GM19035 (cell line): Measurements from ENCODE around the gene GFRA1.

ENCODE experiments used
- ATAC-seq: cut with Tn5 transposase; IDR thresholded peaks from one replicate; pipeline ENCODE4 v1.9.1; 2021; ENCODE audit not compliant: unreplicated experiment

Gene GFRA1

DNA sequence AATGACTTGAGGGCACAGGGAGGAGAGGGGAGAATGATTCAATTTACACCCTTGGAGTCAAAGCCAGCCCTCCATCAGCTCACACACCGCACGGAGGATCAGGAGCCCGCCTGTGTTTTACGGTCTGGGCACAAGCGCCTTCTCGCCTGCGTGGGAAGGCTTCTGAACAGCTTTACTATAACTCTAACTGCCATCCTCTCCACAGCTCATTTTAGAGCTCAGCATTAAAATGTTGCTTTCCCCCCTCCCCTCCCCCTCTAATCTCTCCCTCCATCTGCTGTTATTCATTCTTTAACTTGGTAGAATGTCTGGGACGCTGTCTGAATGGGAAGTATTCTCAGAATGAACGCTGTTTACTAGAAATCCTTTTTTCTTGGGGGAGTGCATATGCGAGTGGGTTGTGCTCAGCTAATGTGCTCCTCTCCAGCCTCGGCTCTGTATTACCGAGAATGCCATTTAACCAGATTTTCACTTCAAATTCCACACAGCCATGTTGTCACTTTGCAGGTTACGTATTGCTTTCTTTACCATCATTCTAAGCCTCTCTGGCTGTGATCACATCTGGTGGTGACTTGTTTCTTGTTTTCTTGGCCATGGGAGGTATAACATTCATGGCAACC lies 140.1 kb downstream of the GFRA1 start:
- no peak for ATAC-seq

GRCh38 chr10:116130006-116130405 lies 143.0 kb downstream of the GFRA1 start:
- no peak for ATAC-seq

GRCh38 chr10:116126954-116127695 lies 145.9 kb downstream of the GFRA1 start:
- ATAC-seq: no peak

- ATAC-seq: no peak
Measured at GRCh38 chr10:116126239-116126638, 146.8 kb downstream of the GFRA1 start.

GRCh38 chr10:116125180-116125579 lies 147.8 kb downstream of the GFRA1 start:
- no peak for ATAC-seq

GRCh38 chr10:116124777-116125176 lies 148.2 kb downstream of the GFRA1 start:
- no peak for ATAC-seq

- no peak for ATAC-seq
Measured at GRCh38 chr10:116122664-116123063, 150.3 kb downstream of the GFRA1 start.

- ATAC-seq: no peak
Measured at GRCh38 chr10:116121640-116122525, 151.1 kb downstream of the GFRA1 start.

DNA sequence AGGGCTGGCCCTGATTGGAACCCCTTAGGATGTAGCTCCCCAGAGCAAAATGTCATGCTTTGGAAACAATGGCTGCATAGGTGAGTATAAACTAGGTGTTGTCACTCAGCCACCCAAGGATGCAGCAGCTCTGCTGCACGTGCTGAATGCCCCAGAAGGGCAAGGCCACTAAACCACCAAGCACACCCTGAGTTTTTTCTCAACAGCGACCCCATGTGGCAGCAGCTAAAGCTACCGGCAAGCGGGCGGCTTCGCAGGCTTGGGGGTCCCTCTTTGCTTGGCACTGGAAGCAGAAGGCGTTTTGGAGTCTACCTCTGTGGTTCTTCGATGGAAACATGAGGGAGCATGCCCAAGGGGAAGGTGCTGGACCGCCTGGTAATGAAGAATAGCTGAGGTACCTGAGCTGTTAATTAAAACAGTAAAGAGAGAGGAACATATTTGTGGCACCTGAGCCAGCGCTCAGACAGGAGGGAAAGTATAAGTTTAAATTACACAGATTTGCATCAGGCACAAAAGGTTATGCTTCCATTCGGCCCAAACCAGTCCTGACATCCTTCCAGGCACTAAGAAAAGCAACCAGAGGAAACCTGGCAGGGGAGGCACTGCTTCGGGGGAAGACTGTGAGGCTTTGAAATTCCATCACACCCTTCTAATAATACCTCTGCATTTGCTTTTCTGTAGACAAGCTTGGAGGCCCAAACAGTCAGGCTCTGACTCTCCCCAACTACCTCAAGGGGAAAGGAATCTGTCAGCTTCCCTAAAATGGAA lies 152.1 kb downstream of the GFRA1 start:
- ATAC-seq: no peak

- no peak for ATAC-seq
Measured at GRCh38 chr10:116118847-116119246, 154.2 kb downstream of the GFRA1 start.

GRCh38 chr10:116115797-116116196 lies 157.2 kb downstream of the GFRA1 start:
- ATAC-seq: no peak

- no peak for ATAC-seq
Measured at GRCh38 chr10:116115036-116115641, 157.9 kb downstream of the GFRA1 start.

GRCh38 chr10:116113721-116114501 lies 159.1 kb downstream of the GFRA1 start:
- ATAC-seq: no peak

GRCh38 chr10:116112232-116113231 lies 160.5 kb downstream of the GFRA1 start:
- ATAC-seq: no peak

GRCh38 chr10:116111483-116112095 lies 161.4 kb downstream of the GFRA1 start:
- ATAC-seq: no peak

- no peak for ATAC-seq
Measured at GRCh38 chr10:116110736-116111135, 162.3 kb downstream of the GFRA1 start.

GRCh38 chr10:116109881-116110280 lies 163.1 kb downstream of the GFRA1 start:
- no peak for ATAC-seq

- no peak for ATAC-seq
Measured at GRCh38 chr10:116109481-116109880, 163.5 kb downstream of the GFRA1 start.
